Adipose tissue (tissue), 3 donors: ENCODE data around the gene TNS1. TPM values are rescaled to one million over a fixed set of nuclear protein-coding genes. Genes with fewer than 3 reads are reported as not detected.

Source experiments
- H3K27ac ChIP-seq: one replicate; pipeline ENCODE4 v1.5.1; 2013; ENCODE audit warnings: low read depth, low read length
- WGBS, 3 donors: extraction: QIAGEN DNeasy Blood & Tissue Kit; methylation state at CpG; one replicate each; pipeline ENCODE4 v1.1.7; 2013; 5-methylcytosine and 5-hydroxymethylcytosine counted together
- polyA plus RNA-seq, 3 donors: library from polyadenylated mRNA; stranded (reverse); fragments of 200-250 nt; gene quantifications; one replicate each; pipeline ENCODE4 v1.2.3, GENCODE V29; 2013
- donor health status: healthy with polysubstance abuse.
- donor health status: Bipolar disorder and iron deficiency.
- donor health status: healthy.

TNS1 gene
- polyA plus RNA-seq, 3 donors, result 39.8 to 245 (median 171) TPM

GRCh38 chr2:218005028-218005427, 2.2 kb upstream of the TNS1 start:
- 90 to 95% (median 93%) methylated on average over 4 of the region's 4 CpGs for WGBS, 3 donors
- no peak overlapping the region for H3K27ac ChIP-seq

- 19 to 60% (median 58%) methylated on average over 6 of the region's 6 CpGs for WGBS, 3 donors
- H3K27ac ChIP-seq, result no peak overlapping the region
Observed at GRCh38 chr2:218003981-218004419, 1.2 kb upstream of the TNS1 start.

GRCh38 chr2:218003281-218003944, 618 bp upstream of the TNS1 start:
- H3K27ac ChIP-seq, result no peak overlapping the region
- 34 to 38% (median 37%) methylated on average over 11 of the region's 11 CpGs for WGBS, 3 donors

GRCh38 chr2:218002143-218002844, 501 bp downstream of the TNS1 start:
- 21 to 63% (median 55%) methylated on average over 11 to 12 of the region's 12 CpGs for WGBS, 3 donors

GRCh38 chr2:218001629-218002028, 1.2 kb downstream of the TNS1 start:
- 39 to 59% (median 43%) methylated on average over 4 of the region's 4 CpGs for WGBS, 3 donors
- H3K27ac ChIP-seq, result no peak overlapping the region

More at GRCh38 chr2:218002143-218002844, 501 bp downstream of the TNS1 start:
- no peak overlapping the region for H3K27ac ChIP-seq

GRCh38 chr2:218000136-218000535, 2.7 kb downstream of the TNS1 start:
- H3K27ac ChIP-seq, result no peak overlapping the region

GRCh38 chr2:217999595-217999959, 3.2 kb downstream of the TNS1 start:
- 43 to 63% (median 55%) methylated on average over 4 of the region's 4 CpGs for WGBS, 3 donors
- no peak overlapping the region for H3K27ac ChIP-seq

- WGBS, 3 donors, result 70 to 74% (median 74%) methylated on average over 10 of the region's 10 CpGs
- no peak overlapping the region for H3K27ac ChIP-seq
Observed at GRCh38 chr2:217998926-217999594, 3.7 kb downstream of the TNS1 start.

GRCh38 chr2:217997510-217997909, 5.3 kb downstream of the TNS1 start:
- WGBS, 3 donors, result 75 to 94% (median 91%) methylated on average over 11 of the region's 11 CpGs
- no peak overlapping the region for H3K27ac ChIP-seq

- no peak overlapping the region for H3K27ac ChIP-seq
- 51 to 69% (median 65%) methylated on average over 5 to 7 of the region's 7 CpGs for WGBS, 3 donors
Observed at GRCh38 chr2:217996361-217996760, 6.4 kb downstream of the TNS1 start.

GRCh38 chr2:217995731-217996231, 7.0 kb downstream of the TNS1 start:
- 16 to 26% (median 16%) methylated on average over 7 to 8 of the region's 8 CpGs for WGBS, 3 donors
- no peak overlapping the region for H3K27ac ChIP-seq

GRCh38 chr2:217994776-217995274, 8.0 kb downstream of the TNS1 start:
- H3K27ac ChIP-seq, result no peak overlapping the region
- 43 to 84% (median 82%) methylated on average over 4 of the region's 4 CpGs for WGBS, 3 donors

- 49 to 57% (median 55%) methylated on average over 6 of the region's 6 CpGs for whole genome bisulfite sequencing, 3 donors
- H3K27ac ChIP-seq, result no peak overlapping the region
Observed at GRCh38 chr2:217993817-217994463, 8.9 kb downstream of the TNS1 start.

GRCh38 chr2:217993138-217993537, 9.7 kb downstream of the TNS1 start:
- WGBS, 3 donors, result 28 to 70% (median 67%) methylated on average over 6 of the region's 6 CpGs
- H3K27ac ChIP-seq, result no peak overlapping the region

- 89 to 95% (median 89%) methylated on average over 3 of the region's 3 CpGs for WGBS, 3 donors
- H3K27ac ChIP-seq, result no peak overlapping the region
Observed at GRCh38 chr2:217992061-217992460, 10.7 kb downstream of the TNS1 start.

- no peak overlapping the region for H3K27ac ChIP-seq
- 88 to 94% (median 92%) methylated on average over 9 of the region's 9 CpGs for WGBS, 3 donors
Observed at GRCh38 chr2:217990791-217991465, 11.9 kb downstream of the TNS1 start.

- 94 to 96% (median 96%) methylated on average over 3 of the region's 3 CpGs for WGBS, 3 donors
- H3K27ac ChIP-seq, result no peak overlapping the region
Observed at GRCh38 chr2:217990389-217990788, 12.4 kb downstream of the TNS1 start.
